Cardiac fibroblast (primary cell): ENCODE measurements around the gene HOXB4.

Experiments
- DNase-seq, 2 donors: peaks; one replicate each; pipeline versions ENCODE4 v3.0.0 to v3.0.0-alpha.2; 2010; ENCODE audit warnings: low read depth in 2 of 2
- H3K4me3 ChIP-seq, 2 donors: replicated peaks in 1 of 2; 1 replicate in 1 of 2; 2 replicates in 1 of 2; pipeline ENCODE4 v1.5.1; 2011; ENCODE audit warnings: low read depth in 2 of 2, low read length in 2 of 2, mild to moderate bottlenecking in 2 of 2, moderate library complexity in 1 of 2
- CTCF ChIP-seq: IDR thresholded peaks from one replicate; pipeline ENCODE4 v1.5.1; 2011; ENCODE audit warnings: low read depth, mild to moderate bottlenecking, low read length, inconsistent platforms

The HOXB4 gene

GRCh38 chr17:48593840-48594537 is 15.8 kb upstream of the HOXB4 start:
- peak; percentile 73 to 75 for DNase-seq
- TF ChIP-seq CTCF, result peak; percentile 81
- peak overlapping the region in 1 of 2 donors; percentile 24 for H3K4me3 ChIP-seq

DNA sequence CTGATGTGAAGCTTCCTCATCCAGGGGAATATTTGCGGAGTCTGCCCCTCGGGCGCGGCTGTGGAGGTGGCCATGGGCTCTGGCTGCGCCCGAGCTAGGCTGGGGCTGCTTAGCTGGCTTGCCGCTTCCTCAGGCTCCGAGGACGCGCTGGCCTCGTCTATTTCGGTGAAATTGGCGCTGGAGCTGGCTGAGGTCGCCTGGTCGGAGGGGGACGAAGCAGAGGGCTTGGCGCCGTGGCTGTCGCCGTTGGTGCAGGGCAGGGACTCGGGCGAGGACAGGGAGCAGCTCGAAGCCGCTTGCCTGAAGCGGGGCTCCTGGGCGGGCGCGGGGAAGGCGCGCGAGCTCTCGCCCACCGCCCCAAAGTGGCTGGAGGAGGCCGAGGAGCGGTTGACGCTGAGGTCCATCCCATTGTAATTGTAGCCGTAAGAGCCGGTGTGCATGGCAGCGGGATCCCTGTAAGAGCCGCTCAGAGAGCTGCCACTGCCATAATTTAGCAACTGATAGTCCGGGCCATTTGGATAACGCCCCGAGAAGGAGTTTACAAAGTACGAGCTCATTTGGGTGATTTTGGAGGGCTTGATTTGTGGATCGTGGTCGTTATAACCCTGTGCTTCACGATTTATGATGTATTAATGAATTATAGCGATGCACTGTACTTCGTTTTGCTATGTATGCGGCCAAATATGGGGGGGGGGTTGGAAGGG is 15.1 kb upstream of the HOXB4 start, which contains the start of gene HOXB5:
Gene HOXB5, minus strand, starts transcription at position 654 of the 704 bp plus-strand sequence. Its CDS starts 97 bp downstream, at position 557.
- no peak for DNase-seq
- H3K4me3 ChIP-seq, result peak within 1 kb of the TSS; percentile 9 to 50
- no peak for TF ChIP-seq CTCF

GRCh38 chr17:48592577-48592976 is 14.4 kb upstream of the HOXB4 start:
- TF ChIP-seq CTCF, result no peak
- H3K4me3 ChIP-seq, result no peak overlapping the region
- DNase-seq, result no peak

GRCh38 chr17:48592057-48592514 is 13.9 kb upstream of the HOXB4 start:
- DNase-seq, result no peak
- no peak for TF ChIP-seq CTCF
- no peak overlapping the region for H3K4me3 ChIP-seq

DNA sequence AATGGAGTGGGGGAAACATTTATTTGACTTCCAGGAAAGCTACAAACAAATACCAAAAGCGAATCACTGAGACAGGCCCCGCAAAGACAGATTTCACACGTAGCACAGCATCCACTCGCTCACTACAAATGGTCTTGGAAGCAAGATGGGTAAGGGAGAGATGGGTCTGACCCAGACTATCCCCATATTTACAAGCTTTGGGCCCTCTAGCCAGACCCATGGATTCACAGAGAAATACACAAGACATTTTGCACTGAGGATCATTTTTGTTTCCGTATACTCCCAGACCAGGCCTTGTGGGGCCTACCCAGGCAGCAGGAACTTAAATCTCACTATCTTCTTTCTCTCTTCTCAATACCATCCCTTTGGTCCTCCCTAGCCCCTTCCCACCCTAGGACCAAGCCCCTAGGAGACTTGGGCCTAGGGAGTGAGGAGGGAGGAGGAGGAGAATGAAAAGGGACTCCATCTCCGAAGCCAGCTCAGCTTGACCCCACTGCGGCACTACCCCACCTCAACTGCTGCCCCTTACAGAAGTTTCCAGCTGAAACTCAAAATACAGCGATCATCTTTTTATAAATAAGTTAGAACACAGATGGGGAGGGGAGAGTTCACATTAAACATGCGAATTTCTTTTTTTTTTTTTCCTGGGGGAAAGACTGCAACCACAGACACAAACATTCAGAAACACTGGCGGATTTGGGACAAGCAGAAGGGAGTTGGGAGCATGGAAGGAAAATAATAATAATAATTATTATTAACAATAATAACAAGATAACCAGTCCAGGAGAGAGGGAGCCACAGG is 13.3 kb upstream of the HOXB4 start:
- DNase-seq, result no peak
- no peak overlapping the region for H3K4me3 ChIP-seq
- TF ChIP-seq CTCF, result no peak

DNA sequence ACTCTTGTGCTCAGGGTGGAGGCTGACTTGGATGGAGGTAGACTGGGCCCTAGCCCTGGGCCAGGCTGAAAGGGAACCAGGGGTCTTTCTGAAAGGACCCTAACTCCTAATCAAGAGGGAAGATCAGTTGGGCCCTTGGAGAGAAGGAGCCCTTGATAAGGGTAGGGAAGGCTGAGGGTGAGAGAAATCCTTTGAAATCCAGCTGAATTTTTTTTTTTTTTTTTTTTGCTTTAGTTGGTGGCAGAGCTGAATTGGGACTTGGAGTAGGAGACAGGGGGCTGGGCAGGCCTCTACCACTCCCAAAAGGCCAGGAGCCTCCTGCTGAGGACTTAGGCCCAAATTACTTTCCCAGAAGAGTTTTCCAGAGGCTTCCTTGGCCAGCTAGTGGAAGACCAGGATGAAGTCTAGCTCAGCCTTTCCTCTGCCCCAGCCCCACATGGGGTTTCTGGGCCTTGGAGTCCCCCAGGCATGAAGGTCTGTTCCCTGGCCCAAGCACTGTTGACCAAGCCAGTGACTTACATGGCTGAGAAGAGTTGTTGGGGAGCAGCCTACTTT is 12.5 kb upstream of the HOXB4 start:
- no peak for TF ChIP-seq CTCF
- DNase-seq, result no peak
- no peak overlapping the region for H3K4me3 ChIP-seq
